Stimulated activated naive CD8-positive, alpha-beta T cell treated with anti-CD3 and anti-CD28 coated beads, Interleukin-15, Interleukin-2, amounts not matched to agents 100 U/mL and 50 U/mL, for 24 hours (primary cell): ENCODE results near the gene NOSIP.

Source experiments
- ATAC-seq: fragments of 150-1000 bp; cut with Tn5 transposase; one replicate; pipeline ENCODE4 v1.10.0; 2021
- DNase-seq: peaks from one replicate; pipeline ENCODE4 v3.0.0; 2021

Gene NOSIP

GRCh38 chr19:49594993-49595818, 14.8 kb upstream of the NOSIP start:
- DNase-seq (no peak), ATAC-seq (no peak)

GRCh38 chr19:49594157-49594992, 14.0 kb upstream of the NOSIP start:
- no peak for DNase-seq
- no peak for ATAC-seq

- ATAC-seq, result peak; percentile 55
- DNase-seq, result peak; percentile 96
Observed at GRCh38 chr19:49593233-49594113, 13.1 kb upstream of the NOSIP start.

- ATAC-seq (no peak), DNase-seq (peak; percentile 46)
Observed at GRCh38 chr19:49592486-49593232, 12.3 kb upstream of the NOSIP start.

- ATAC-seq (no peak), DNase-seq (peak; percentile 65)
Observed at GRCh38 chr19:49591731-49592485, 11.6 kb upstream of the NOSIP start.

GRCh38 chr19:49590971-49591730, 10.8 kb upstream of the NOSIP start, which contains the start of gene PRR12:
TSS of gene PRR12 (plus strand) at chr19:49591182. CDS start at chr19:49591655, 473 bp downstream.
- peak; percentile 29 for ATAC-seq
- DNase-seq, result peak; percentile 79

GRCh38 chr19:49590071-49590970, 10.0 kb upstream of the NOSIP start:
- ATAC-seq, result peak; percentile 87
- DNase-seq, result peak; percentile 95

- DNase-seq (no peak), ATAC-seq (no peak)
Observed at GRCh38 chr19:49589502-49589905, 9.1 kb upstream of the NOSIP start.

GRCh38 chr19:49588365-49589122, 8.2 kb upstream of the NOSIP start:
- no peak for ATAC-seq
- peak; percentile 38 for DNase-seq

- ATAC-seq (no peak), DNase-seq (no peak)
Observed at GRCh38 chr19:49587227-49587626, 6.9 kb upstream of the NOSIP start.

GRCh38 chr19:49585023-49585422, 4.7 kb upstream of the NOSIP start:
- ATAC-seq, result no peak
- DNase-seq, result no peak

- ATAC-seq, result no peak
- DNase-seq, result no peak
Observed at GRCh38 chr19:49583239-49583638, 2.9 kb upstream of the NOSIP start.

- ATAC-seq (no peak), DNase-seq (no peak)
Observed at GRCh38 chr19:49581007-49581508, 702 bp upstream of the NOSIP start, which contains the start of gene PRRG2. TSS of gene PRRG2 (plus strand) at chr19:49581316. CDS start at chr19:49583220, 1,904 bp downstream.

GRCh38 chr19:49579947-49580263, 451 bp downstream of the NOSIP start:
- DNase-seq, result no peak
- no peak for ATAC-seq

- no peak for ATAC-seq
- DNase-seq, result no peak
Observed at GRCh38 chr19:49579193-49579592, 1.2 kb downstream of the NOSIP start.

- ATAC-seq (no peak), DNase-seq (no peak)
Observed at GRCh38 chr19:49574206-49574755, 6.1 kb downstream of the NOSIP start.

GRCh38 chr19:49573425-49573824, 6.9 kb downstream of the NOSIP start:
- ATAC-seq (no peak), DNase-seq (no peak)

GRCh38 chr19:49573009-49573408, 7.3 kb downstream of the NOSIP start:
- ATAC-seq (no peak), DNase-seq (no peak)
